Nephron progenitor cell (in vitro differentiated cells): Measurements from ENCODE around the gene OGFOD2.
"Not testable (repeated sequence)": the region's sequence is repeated elsewhere in the genome, so short reads cannot be mapped to it uniquely, and the experiment has no call there.

Experiments used
- DNase-seq: peaks from one replicate; pipeline ENCODE4 v3.0.0; 2021
- H3K27ac Mint-ChIP-seq: 2 replicates; pipeline ENCODE4 v1.8.0; 2021; ENCODE audit warnings: mild to moderate bottlenecking, moderate library complexity, mixed read lengths
- H3K27me3 Mint-ChIP-seq: 2 replicates; pipeline ENCODE4 v1.8.0; 2021; ENCODE audit warnings: mild to moderate bottlenecking, low read depth, mixed read lengths; ENCODE audit not compliant: poor library complexity
- H3K36me3 Mint-ChIP-seq: 2 replicates; pipeline ENCODE4 v1.8.0; 2021; ENCODE audit warnings: low read depth, mixed read lengths
- H3K4me1 Mint-ChIP-seq: 2 replicates; pipeline ENCODE4 v1.8.0; 2021; ENCODE audit warnings: mixed read lengths
- H3K4me3 Mint-ChIP-seq: 2 replicates; pipeline ENCODE4 v1.8.0; 2021; ENCODE audit warnings: mild to moderate bottlenecking, moderate library complexity, mixed read lengths
- H3K9me3 Mint-ChIP-seq: 2 replicates; pipeline ENCODE4 v1.8.0; 2021; ENCODE audit warnings: mild to moderate bottlenecking, moderate library complexity, mixed read lengths
- TF ChIP-seq, protein P1 (sequence below): fragments of 200-600 bp; sonication (generic); IDR thresholded peaks from 2 replicates; pipeline ENCODE4 v1.5.0; 2021; ENCODE audit warnings: antibody characterized with exemption

OGFOD2 gene

DNA sequence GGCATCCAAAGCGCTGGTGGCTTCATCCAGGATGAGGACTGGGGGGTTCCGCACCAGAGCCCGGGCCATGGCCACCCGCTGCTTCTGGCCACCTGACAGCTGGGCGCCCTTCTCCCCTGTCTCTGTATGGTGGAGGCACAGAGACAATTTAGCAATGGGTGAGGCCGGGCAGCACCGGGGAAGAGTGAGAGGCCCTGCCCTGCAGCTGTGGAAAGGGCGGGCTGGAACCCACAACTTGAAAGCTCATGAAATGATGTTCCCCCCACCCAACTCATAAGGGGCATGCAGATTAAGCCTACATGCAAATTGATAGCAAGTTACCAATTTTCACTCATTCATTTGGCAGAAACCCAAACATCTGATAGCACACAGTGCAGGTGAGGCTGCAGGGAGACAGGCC is 42.8 kb upstream of the OGFOD2 start:
- no peaks in the 10 kb centered on the region for H3K9me3 Mint-ChIP-seq
- no peak overlapping the region for H3K4me3 Mint-ChIP-seq
- TF ChIP-seq, protein P1, sequence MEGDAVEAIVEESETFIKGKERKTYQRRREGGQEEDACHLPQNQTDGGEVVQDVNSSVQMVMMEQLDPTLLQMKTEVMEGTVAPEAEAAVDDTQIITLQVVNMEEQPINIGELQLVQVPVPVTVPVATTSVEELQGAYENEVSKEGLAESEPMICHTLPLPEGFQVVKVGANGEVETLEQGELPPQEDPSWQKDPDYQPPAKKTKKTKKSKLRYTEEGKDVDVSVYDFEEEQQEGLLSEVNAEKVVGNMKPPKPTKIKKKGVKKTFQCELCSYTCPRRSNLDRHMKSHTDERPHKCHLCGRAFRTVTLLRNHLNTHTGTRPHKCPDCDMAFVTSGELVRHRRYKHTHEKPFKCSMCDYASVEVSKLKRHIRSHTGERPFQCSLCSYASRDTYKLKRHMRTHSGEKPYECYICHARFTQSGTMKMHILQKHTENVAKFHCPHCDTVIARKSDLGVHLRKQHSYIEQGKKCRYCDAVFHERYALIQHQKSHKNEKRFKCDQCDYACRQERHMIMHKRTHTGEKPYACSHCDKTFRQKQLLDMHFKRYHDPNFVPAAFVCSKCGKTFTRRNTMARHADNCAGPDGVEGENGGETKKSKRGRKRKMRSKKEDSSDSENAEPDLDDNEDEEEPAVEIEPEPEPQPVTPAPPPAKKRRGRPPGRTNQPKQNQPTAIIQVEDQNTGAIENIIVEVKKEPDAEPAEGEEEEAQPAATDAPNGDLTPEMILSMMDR, result no peak
- H3K4me1 Mint-ChIP-seq, result peaks cover 9% of the 10 kb centered on the region
- DNase-seq, result no peak
- no peaks in the 10 kb centered on the region for H3K36me3 Mint-ChIP-seq
- no peak overlapping the region for H3K27ac Mint-ChIP-seq
- peaks cover 2% of the 10 kb centered on the region for H3K27me3 Mint-ChIP-seq

DNA sequence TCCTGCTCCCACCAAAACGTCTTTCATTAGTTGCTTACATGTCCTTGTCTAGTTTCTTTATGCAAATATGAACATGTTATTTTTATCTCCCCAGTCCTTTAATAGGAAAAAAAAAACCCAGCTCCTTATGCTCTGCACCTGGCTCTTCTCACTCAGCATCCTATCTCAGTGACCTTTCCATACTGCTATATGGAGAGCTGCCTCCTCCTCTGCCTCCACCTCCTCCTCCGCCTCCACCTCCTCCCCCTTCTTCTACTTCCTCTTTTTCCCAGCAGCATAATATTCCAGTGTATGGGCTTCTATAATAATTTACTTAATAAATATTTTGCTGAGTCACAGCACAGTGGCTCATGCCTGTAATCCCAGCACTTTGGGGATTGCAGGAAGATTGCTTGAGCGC is 40.3 kb upstream of the OGFOD2 start:
- TF ChIP-seq, protein P1, result no peak
- Mint-ChIP-seq H3K27ac (no peak overlapping the region), H3K27me3 (peaks cover 2% of the 10 kb centered on the region), H3K4me1 (peaks cover 9% of the 10 kb centered on the region), H3K36me3 (no peaks in the 10 kb centered on the region), H3K9me3 (no peaks in the 10 kb centered on the region), H3K4me3 (no peak overlapping the region)
- no peak for DNase-seq

DNA sequence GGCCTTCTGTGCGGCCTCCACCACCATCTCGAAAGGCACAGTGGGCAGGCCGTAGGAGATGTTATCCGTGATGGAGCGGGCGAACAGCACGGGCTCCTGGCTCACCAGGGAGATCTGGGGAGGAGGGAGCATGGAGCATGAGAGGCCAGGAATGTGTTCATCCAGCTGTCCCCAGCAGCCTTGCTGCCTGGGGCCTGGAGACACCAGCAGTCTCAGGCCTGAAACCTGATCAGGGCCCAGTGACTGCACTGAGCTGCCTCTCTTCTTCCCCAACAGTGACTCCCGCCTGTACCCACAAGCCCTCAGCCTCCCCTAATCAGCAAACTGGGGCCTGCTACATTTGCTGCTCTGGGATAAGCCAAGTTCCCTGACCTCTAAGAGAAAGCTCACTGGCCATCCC is 39.7 kb upstream of the OGFOD2 start:
- TF ChIP-seq, protein P1, result no peak
- H3K27me3 Mint-ChIP-seq, result peaks cover 2% of the 10 kb centered on the region
- peak; percentile 36 for DNase-seq

DNA sequence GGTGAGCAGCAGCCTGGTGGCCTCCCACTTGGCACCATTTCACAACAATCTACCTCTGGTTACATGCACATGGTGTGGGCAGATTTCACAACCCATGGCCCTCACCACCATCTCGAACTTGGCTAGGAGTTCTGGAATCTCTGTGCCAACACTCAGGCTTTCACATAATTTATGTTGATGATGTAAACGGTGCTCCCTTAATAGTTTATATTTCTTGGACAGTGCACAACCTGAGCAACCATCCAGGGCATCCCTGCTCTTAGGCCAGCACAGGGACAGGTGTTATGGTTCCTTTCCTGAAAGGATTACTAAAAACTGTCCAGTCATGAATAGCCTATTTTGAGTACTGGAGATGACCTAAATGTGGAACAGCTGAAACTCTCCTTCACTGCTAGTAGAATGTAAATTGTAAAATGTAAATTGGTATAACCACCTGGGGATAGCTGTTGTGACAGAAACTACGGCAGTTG is 37.4 kb upstream of the OGFOD2 start:
- Mint-ChIP-seq H3K36me3 (no peaks in the 10 kb centered on the region), H3K4me1 (peaks cover 10% of the 10 kb centered on the region), H3K4me3 (no peak overlapping the region), H3K9me3 (no peaks in the 10 kb centered on the region), H3K27ac (no peak overlapping the region), H3K27me3 (peaks cover 2% of the 10 kb centered on the region)
- no peak for DNase-seq
- TF ChIP-seq, protein P1, result no peak

More for the DNA sequence above, 39.7 kb upstream of the OGFOD2 start:
- Mint-ChIP-seq H3K36me3 (no peaks in the 10 kb centered on the region), H3K27ac (peak overlapping the region; percentile 99), H3K4me1 (peaks cover 9% of the 10 kb centered on the region), H3K9me3 (no peaks in the 10 kb centered on the region), H3K4me3 (no peak overlapping the region)

DNA sequence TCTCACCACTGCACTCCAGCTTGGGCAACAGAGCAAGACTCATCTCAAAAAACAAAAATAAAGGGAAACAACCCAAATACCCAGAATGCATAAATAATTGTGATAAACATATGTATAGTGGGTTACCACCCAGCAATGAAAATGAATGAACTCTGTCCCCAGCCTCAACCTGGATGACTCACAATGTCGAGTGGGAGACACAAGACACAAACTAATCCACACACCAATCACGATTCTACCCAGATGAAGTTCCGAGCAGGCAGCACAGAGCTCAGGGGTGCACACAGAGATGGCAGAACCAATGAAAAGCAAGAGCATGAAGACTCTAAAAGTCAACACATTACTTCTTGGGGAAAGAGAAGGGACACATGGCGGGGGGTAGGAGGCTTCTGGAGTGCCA is 35.9 kb upstream of the OGFOD2 start:
- no peaks in the 10 kb centered on the region for H3K27me3 Mint-ChIP-seq
- H3K9me3 Mint-ChIP-seq, result no peaks in the 10 kb centered on the region
- no peak overlapping the region for H3K27ac Mint-ChIP-seq
- DNase-seq, result no peak
- peaks cover 25% of the 10 kb centered on the region for H3K4me1 Mint-ChIP-seq
- H3K36me3 Mint-ChIP-seq, result no peaks in the 10 kb centered on the region
- TF ChIP-seq, protein P1, result no peak
- no peak overlapping the region for H3K4me3 Mint-ChIP-seq

DNA sequence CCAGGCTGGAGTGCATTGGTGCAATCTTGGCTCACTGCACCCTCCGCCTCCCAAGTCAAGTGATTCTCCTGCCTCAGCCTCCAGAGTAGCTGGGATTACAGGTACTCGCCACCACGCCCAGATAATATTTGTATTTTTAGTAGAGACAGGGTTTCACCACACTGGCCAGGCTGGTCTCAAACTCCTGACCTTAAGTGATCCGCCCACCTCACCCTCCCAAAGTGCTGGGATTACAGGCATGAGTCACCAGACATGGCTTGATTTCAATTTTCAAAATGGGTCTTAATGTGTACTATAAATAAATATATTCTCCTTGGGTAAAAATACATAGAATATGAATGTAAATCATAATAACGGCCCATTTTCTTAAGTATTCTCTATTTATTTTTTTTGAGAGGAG is 33.7 kb upstream of the OGFOD2 start:
- not testable (repeated sequence) for H3K27me3 Mint-ChIP-seq, H3K9me3 Mint-ChIP-seq, DNase-seq, H3K27ac Mint-ChIP-seq, H3K4me3 Mint-ChIP-seq, H3K36me3 Mint-ChIP-seq
- peaks cover 25% of the 10 kb centered on the region for H3K4me1 Mint-ChIP-seq
